ENCODE data around the gene ETNPPL.

- no peak for TF ChIP-seq EZH2 (IDR thresholded peaks at IDR 0.05; ENCODE audit: borderline replicate concordance, low read depth, low read length, severe bottlenecking)
- TF ChIP-seq CTCF (IDR thresholded peaks at IDR 0.05; ENCODE audit: borderline replicate concordance, extremely low read depth, low read length, poor library complexity, severe bottlenecking), result no peak
These were observed 18.5 kb downstream of the ETNPPL start for GRCh38 chr4:108744307-108744706.

Measured in DND-41 (cell line).